Fibroblast of pulmonary artery (primary cell): ENCODE data around the gene MAP1A.
"Not testable (repeated sequence)": the region's sequence is repeated elsewhere in the genome, so short reads cannot be mapped to it uniquely, and the experiment has no call there.

ENCODE experiments used
- DNase-seq: peaks from one replicate; pipeline ENCODE4 v3.0.0-alpha.2; 2010; ENCODE audit warnings: low read depth
- H3K4me3 ChIP-seq: replicated peaks from 2 replicates; pipeline ENCODE4 v1.5.1; 2011; ENCODE audit warnings: low read depth, mild to moderate bottlenecking, control low read depth, low read length, moderate library complexity

The MAP1A gene

DNA sequence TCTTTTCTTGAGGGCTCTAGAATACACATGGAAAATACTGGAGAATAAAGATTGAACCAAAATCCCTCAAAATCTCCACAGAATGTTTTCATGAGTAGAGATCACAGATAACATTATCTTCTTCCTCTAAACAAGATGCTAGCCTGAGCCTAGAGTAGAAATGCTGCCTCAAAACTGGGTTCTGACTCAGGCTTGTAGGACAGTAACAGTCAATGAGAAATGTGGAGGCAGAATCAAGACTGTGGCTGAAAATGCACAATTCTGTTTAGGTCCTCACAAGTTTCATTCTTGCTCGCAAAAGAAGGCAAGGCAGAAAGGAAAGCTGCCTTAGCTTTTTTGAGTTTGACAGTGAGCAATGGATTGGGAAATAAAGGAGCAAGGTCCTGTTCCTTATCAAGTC, 57.2 kb downstream of the MAP1A start:
- DNase-seq, H3K4me3 ChIP-seq: not testable (repeated sequence)
